Neural progenitor cell (in vitro differentiated cells): ENCODE measurements around the gene FAM149B1.

ENCODE experiments used
- CTCF ChIP-seq: fragments of 200-600 bp; sonication (generic); IDR thresholded peaks from 2 replicates; pipeline ENCODE4 v1.5.1; 2017; ENCODE audit warnings: antibody characterized with exemption, mild to moderate bottlenecking
- EZH2 ChIP-seq: fragments of 200-600 bp; sonication (generic); IDR thresholded peaks from 2 replicates; pipeline ENCODE4 v1.6.1; 2017; ENCODE audit warnings: antibody characterized with exemption, mild to moderate bottlenecking, moderate library complexity

DNA sequence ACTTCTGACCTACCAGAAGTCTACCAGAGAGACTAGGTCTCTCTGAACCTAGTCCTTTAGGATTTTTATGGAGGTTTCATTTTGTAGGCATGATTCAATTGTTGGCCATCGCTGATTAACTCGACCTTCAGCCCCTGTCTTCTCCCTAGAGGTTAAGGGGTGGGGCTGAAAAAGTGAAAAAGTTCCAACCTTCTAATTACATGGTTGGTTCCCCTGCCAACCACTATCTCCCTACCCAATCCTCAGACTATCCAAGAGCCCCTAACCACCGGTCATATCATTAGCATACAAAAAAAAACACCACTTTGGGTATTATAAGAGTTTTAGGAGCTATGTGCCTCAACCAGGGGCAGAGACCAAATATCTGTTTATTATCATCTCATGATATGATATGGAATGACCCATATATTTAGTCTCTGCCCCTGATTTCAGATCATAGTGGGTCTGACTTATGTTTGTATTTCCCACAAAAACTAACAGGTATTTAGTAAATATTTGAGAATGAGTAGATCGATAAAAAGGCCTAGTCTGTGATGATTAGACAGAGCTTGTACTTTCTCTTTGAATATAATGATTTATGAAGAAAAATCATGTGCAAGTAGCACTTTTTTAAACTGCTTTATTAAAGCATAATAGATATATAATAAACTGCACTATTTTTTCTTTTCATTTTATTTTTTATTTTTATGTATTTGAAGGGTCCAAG is 43.3 kb downstream of the FAM149B1 start:
- no peak for TF ChIP-seq EZH2
- TF ChIP-seq CTCF, result no peak
